GM19240 (cell line): ENCODE data around the gene ZSWIM8.
"Not testable (repeated sequence)": the region's sequence is repeated elsewhere in the genome, so short reads cannot be mapped to it uniquely, and the experiment has no call there.

Source experiments
- DNase-seq: peaks from one replicate; pipeline ENCODE4 v3.0.0; 2011; ENCODE audit warnings: low spot score; ENCODE audit not compliant: insufficient read length

Gene ZSWIM8

GRCh38 chr10:73773152-73773879, 12.1 kb upstream of the ZSWIM8 start:
- no peak for DNase-seq

GRCh38 chr10:73774637-73775036, 10.8 kb upstream of the ZSWIM8 start:
- DNase-seq: no peak

GRCh38 chr10:73779018-73779417, 6.4 kb upstream of the ZSWIM8 start:
- no peak for DNase-seq

- DNase-seq: no peak
Measured at GRCh38 chr10:73779539-73780197, 5.7 kb upstream of the ZSWIM8 start.

GRCh38 chr10:73780301-73780700, 5.1 kb upstream of the ZSWIM8 start:
- no peak for DNase-seq

- no peak for DNase-seq
Measured at GRCh38 chr10:73780966-73781365, 4.4 kb upstream of the ZSWIM8 start.

GRCh38 chr10:73781548-73781878, 3.9 kb upstream of the ZSWIM8 start:
- DNase-seq: no peak

- peak; percentile 86 for DNase-seq
Measured at GRCh38 chr10:73781879-73782748, 3.3 kb upstream of the ZSWIM8 start, which contains the start of gene CHCHD1. CHCHD1 (plus strand) TSS chr10:73782048; CDS start chr10:73782076, 28 bp downstream.

GRCh38 chr10:73782749-73783085, 2.7 kb upstream of the ZSWIM8 start:
- DNase-seq: no peak

- no peak for DNase-seq
Measured at GRCh38 chr10:73785721-73786511, 510 bp downstream of the ZSWIM8 start.

GRCh38 chr10:73786512-73786885, 1.1 kb downstream of the ZSWIM8 start:
- no peak for DNase-seq

GRCh38 chr10:73787031-73787800, 1.8 kb downstream of the ZSWIM8 start:
- not testable (repeated sequence) for DNase-seq

- no peak for DNase-seq
Measured at GRCh38 chr10:73788864-73789658, 3.7 kb downstream of the ZSWIM8 start.

- no peak for DNase-seq
Measured at GRCh38 chr10:73789659-73790055, 4.3 kb downstream of the ZSWIM8 start.

GRCh38 chr10:73790886-73791625, 5.7 kb downstream of the ZSWIM8 start:
- DNase-seq: no peak

- DNase-seq: no peak
Measured at GRCh38 chr10:73791871-73792400, 6.5 kb downstream of the ZSWIM8 start.

- no peak for DNase-seq
Measured at GRCh38 chr10:73793456-73793855, 8.1 kb downstream of the ZSWIM8 start.

- not testable (repeated sequence) for DNase-seq
Measured at GRCh38 chr10:73795491-73795890, 10.1 kb downstream of the ZSWIM8 start.

- DNase-seq: not testable (repeated sequence)
Measured at GRCh38 chr10:73796035-73796434, 10.6 kb downstream of the ZSWIM8 start.
